Measurements from ENCODE around the gene ZDHHC12. TPM values are rescaled to one million over a fixed set of nuclear protein-coding genes. Genes with fewer than 3 reads are reported as not detected.
A peak's percentile ranks its signal among the peaks of the same experiment; 100 is the strongest.

Gene ZDHHC12
- total and polyA plus RNA-seq, 4 donors: 22.6 to 103 (median 63.4) TPM

- peak overlapping the region; percentile 30 to 79 for H3K27ac ChIP-seq (ENCODE audit: low read depth in 1 of 2, low read length in 1 of 2)
- H3K9me3 ChIP-seq (ENCODE audit: control insufficient read depth in 4 of 4, insufficient read depth in 3 of 4, low read length in 3 of 4): no peaks in the 10 kb centered on the region
Measured at GRCh38 chr9:128723352-128723865, 518 bp downstream of the ZDHHC12 start.

GRCh38 chr9:128722380-128723351 lies 1.3 kb downstream of the ZDHHC12 start:
- 57 to 64% methylated on average over 9 of the region's 9 CpGs for WGBS, 2 donors
- peak overlapping the region in 1 of 2 donors; percentile 61 for H3K27ac ChIP-seq (ENCODE audit: low read depth in 1 of 2, low read length in 1 of 2)
- peaks cover 0 to 15% (median 0%) of the 10 kb centered on the region in 4 donors for H3K36me3 ChIP-seq (ENCODE audit: control insufficient read depth in 4 of 4, insufficient read depth in 4 of 4, low read length in 4 of 4)
- no peak overlapping the region for H3K9ac ChIP-seq (ENCODE audit: insufficient read depth in 1 of 2, low read length in 2 of 2)
- TF ChIP-seq CTCF (IDR thresholded peaks at IDR 0.05; ENCODE audit: control extremely low read depth, extremely low read depth): no peak
- H3K9me3 ChIP-seq (ENCODE audit: control insufficient read depth in 4 of 4, insufficient read depth in 3 of 4, low read length in 3 of 4): no peaks in the 10 kb centered on the region
- peaks cover 0 to 5% (median 0%) of the 10 kb centered on the region in 5 donors for H3K4me1 ChIP-seq (ENCODE audit: control insufficient read depth in 5 of 5, insufficient read depth in 5 of 5, low read length in 5 of 5)
- DNase-seq: no peak
- H3K4me3 ChIP-seq: no peak overlapping the region
- ATAC-seq (ENCODE audit: insufficient read depth, low FRiP score): no peak
- no peaks in the 10 kb centered on the region for H3K27me3 ChIP-seq (ENCODE audit: control insufficient read depth in 3 of 3, insufficient read depth in 3 of 3, low read length in 2 of 3)

More at GRCh38 chr9:128723352-128723865, 518 bp downstream of the ZDHHC12 start:
- Histone ChIP-seq H3K27me3 (ENCODE audit: control insufficient read depth in 3 of 3, insufficient read depth in 3 of 3, low read length in 2 of 3) (no peaks in the 10 kb centered on the region), H3K4me3 (peak overlapping the region; percentile 45), H3K4me1 (ENCODE audit: control insufficient read depth in 5 of 5, insufficient read depth in 5 of 5, low read length in 5 of 5) (peaks cover 0 to 5% (median 0%) of the 10 kb centered on the region in 5 donors), H3K36me3 (ENCODE audit: control insufficient read depth in 4 of 4, insufficient read depth in 4 of 4, low read length in 4 of 4) (peaks cover 0 to 15% (median 0%) of the 10 kb centered on the region in 4 donors), H3K9ac (ENCODE audit: insufficient read depth in 1 of 2, low read length in 2 of 2) (peak overlapping the region in 1 of 2 donors; percentile 42)
- no peak for TF ChIP-seq CTCF (IDR thresholded peaks at IDR 0.05; ENCODE audit: control extremely low read depth, extremely low read depth)
- no peak for ATAC-seq (ENCODE audit: insufficient read depth, low FRiP score)
- peak in 1 of 3 donors; percentile 20 for DNase-seq
- WGBS, 2 donors: 35 to 39% methylated on average over 7 of the region's 7 CpGs

- 94 to 95% methylated on average over 18 of the region's 18 CpGs for WGBS, 2 donors
- Histone ChIP-seq H3K27ac (ENCODE audit: low read depth in 1 of 2, low read length in 1 of 2) (no peak overlapping the region), H3K9me3 (ENCODE audit: control insufficient read depth in 4 of 4, insufficient read depth in 3 of 4, low read length in 3 of 4) (no peaks in the 10 kb centered on the region), H3K36me3 (ENCODE audit: control insufficient read depth in 4 of 4, insufficient read depth in 4 of 4, low read length in 4 of 4) (peaks cover 0 to 15% (median 2%) of the 10 kb centered on the region in 4 donors), H3K9ac (ENCODE audit: insufficient read depth in 1 of 2, low read length in 2 of 2) (no peak overlapping the region), H3K27me3 (ENCODE audit: control insufficient read depth in 3 of 3, insufficient read depth in 3 of 3, low read length in 2 of 3) (no peaks in the 10 kb centered on the region), H3K4me1 (ENCODE audit: control insufficient read depth in 5 of 5, insufficient read depth in 5 of 5, low read length in 5 of 5) (peaks cover 0 to 5% (median 0%) of the 10 kb centered on the region in 5 donors), H3K4me3 (no peak overlapping the region)
- DNase-seq (no peak), ATAC-seq (ENCODE audit: insufficient read depth, low FRiP score) (no peak)
- TF ChIP-seq CTCF (IDR thresholded peaks at IDR 0.05; ENCODE audit: control extremely low read depth, extremely low read depth): no peak
Measured at GRCh38 chr9:128721487-128722010, 2.4 kb downstream of the ZDHHC12 start.
